HCT116 (cell line): Measurements from ENCODE around the gene MALT1. TPM values are rescaled to one million over a fixed set of nuclear protein-coding genes. Genes with fewer than 3 reads are reported as not detected.

Experiments used
- ATAC-seq: fragments of 200-7000 bp; cut with Tn5 transposase; 2 replicates; pipeline ENCODE4 v1.9.1; 2020; ENCODE audit warnings: mild to moderate bottlenecking, moderate library complexity
- BruUV-seq: library from RNA; stranded (reverse); fragments of 400-500 nt; replicated peaks from 2 replicates; lab custom pipeline; 2021; lab: Mats Ljungman, UMichigan
- CTCF ChIA-PET: fragments of 300-600 bp; sonication (Branson Sonifier 250); formaldehyde crosslinking; loops from one replicate; lab custom pipeline; 2021; ENCODE audit warnings: antibody characterized with exemption; lab: Charles Lee
- POLR2A ChIA-PET: fragments of 300-600, 350-600 bp; sonication (Branson Sonifier 250); formaldehyde crosslinking; loops from one replicate; lab custom pipeline; 2021; ENCODE audit warnings: antibody characterized with exemption; lab: Charles Lee
- RAD21 ChIA-PET, 2 experiments: fragments of 300-600 bp; sonication (Branson Sonifier 250); formaldehyde crosslinking; loops; one replicate each; lab custom pipeline; 2023; ENCODE audit warnings: low total read pairs in 2 of 2; ENCODE audit not compliant: uncharacterized antibody in 2 of 2, unreplicated experiment in 2 of 2, low non-redundant PET in 1 of 2; lab: Charles Lee
- DNase-seq: peaks from one replicate; pipeline ENCODE4 v3.0.0-alpha.2; 2010; ENCODE audit warnings: low read depth, low spot score
- H2AFZ ChIP-seq: fragments of 200-600 bp; shearing (Covaris generic), sonication (generic); 2 replicates; pipeline ENCODE4 v1.6.1; 2017; ENCODE audit warnings: low read depth, mixed run types, mixed read lengths, antibody characterized with exemption, low read length; ENCODE audit not compliant: poor library complexity, severe bottlenecking
- H3K27ac ChIP-seq: 2 replicates; pipeline ENCODE4 v1.5.1; 2012; ENCODE audit warnings: low read depth, low read length
- H3K27me3 ChIP-seq: fragments of 200-600 bp; sonication (generic); 2 replicates; pipeline ENCODE4 v1.6.1; 2016; ENCODE audit warnings: mixed run types, low read length, mixed read lengths; ENCODE audit not compliant: insufficient read depth
- H3K36me3 ChIP-seq, 2 experiments: fragments of 200-500 bp in 1 of 2; fragments of 200-600 bp in 1 of 2; sonication (Bioruptor generic) in 1 of 2; sonication (generic) in 1 of 2; 2 replicates each; pipeline versions ENCODE4 v1.5.1 to v1.6.1; 2014 to 2016; ENCODE audit warnings: low read length in 2 of 2, inconsistent platforms in 1 of 2, mixed read lengths in 1 of 2, mixed run types in 1 of 2; ENCODE audit not compliant: insufficient read depth in 2 of 2, control insufficient read depth in 1 of 2
- H3K4me1 ChIP-seq, 2 experiments: fragments of 200-600 bp in 1 of 2; sonication (generic) in 1 of 2; 2 replicates each; pipeline versions ENCODE4 v1.5.1 to v1.6.1; 2012 to 2017; ENCODE audit warnings: low read length in 2 of 2, inconsistent platforms in 1 of 2, mild to moderate bottlenecking in 1 of 2, mixed read lengths in 1 of 2, mixed run types in 1 of 2, moderate library complexity in 1 of 2; ENCODE audit not compliant: insufficient read depth in 2 of 2, control insufficient read depth in 1 of 2
- H3K4me2 ChIP-seq: fragments of 200-600 bp; sonication (generic); 2 replicates; pipeline ENCODE4 v1.6.1; 2017; ENCODE audit warnings: mixed run types, low read length, mixed read lengths
- H3K4me3 ChIP-seq, 2 experiments: fragments of 200-600 bp in 1 of 2; sonication (generic) in 1 of 2; replicated peaks in 1 of 2; 2 replicates each; pipeline ENCODE4 v1.5.1; 2011 to 2016; ENCODE audit warnings: low read length in 2 of 2, control low read depth in 1 of 2, low read depth in 1 of 2, mild to moderate bottlenecking in 1 of 2, mixed read lengths in 1 of 2, mixed run types in 1 of 2
- H3K79me2 ChIP-seq: fragments of 200-600 bp; sonication (generic); 2 replicates; pipeline ENCODE4 v1.6.1; 2017; ENCODE audit warnings: mild to moderate bottlenecking, mixed run types, low read length, moderate library complexity, mixed read lengths; ENCODE audit not compliant: insufficient read depth
- H3K9ac ChIP-seq: fragments of 200-600 bp; sonication (generic); 2 replicates; pipeline ENCODE4 v1.6.1; 2016; ENCODE audit warnings: low read length, mixed read lengths
- H3K9me2 ChIP-seq: fragments of 200-600 bp; sonication (generic), shearing (Covaris generic); 2 replicates; pipeline ENCODE4 v1.6.1; 2017; ENCODE audit warnings: mixed run types, mild to moderate bottlenecking, moderate library complexity; ENCODE audit not compliant: insufficient read depth
- H3K9me3 ChIP-seq, 2 experiments: fragments of 200-500 bp in 1 of 2; fragments of 200-600 bp in 1 of 2; sonication (Bioruptor generic) in 1 of 2; sonication (generic) in 1 of 2; 2 replicates each; pipeline ENCODE4 v1.6.1; 2014 to 2017; ENCODE audit warnings: low read length in 2 of 2, mixed read lengths in 2 of 2, inconsistent platforms in 1 of 2, low read depth in 1 of 2, mild to moderate bottlenecking in 1 of 2, mixed run types in 1 of 2, moderate library complexity in 1 of 2; ENCODE audit not compliant: control insufficient read depth in 1 of 2, insufficient read depth in 1 of 2
- H4K20me1 ChIP-seq: fragments of 200-600 bp; sonication (generic), shearing (Covaris generic); 2 replicates; pipeline ENCODE4 v1.6.1; 2017; ENCODE audit warnings: mixed run types, mild to moderate bottlenecking, moderate library complexity; ENCODE audit not compliant: insufficient read depth
- CBX3 ChIP-seq: IDR thresholded peaks from 2 replicates; pipeline ENCODE4 v1.6.1; 2012; ENCODE audit warnings: low read depth
- ELF1 ChIP-seq: IDR thresholded peaks from 2 replicates; pipeline ENCODE4 v1.6.1; 2012; ENCODE audit warnings: low read depth, borderline replicate concordance
- SIN3A ChIP-seq: IDR thresholded peaks from 2 replicates; pipeline ENCODE4 v1.6.1; 2012; ENCODE audit warnings: low read depth
- SP1 ChIP-seq: IDR thresholded peaks from 2 replicates; pipeline ENCODE4 v1.6.1; 2012; ENCODE audit warnings: low read depth
- intact Hi-C: fragments of 100-400 bp; cut with micrococcal nuclease; formaldehyde crosslinking; loops from 2 replicates; pipeline ENCODE4 v1.10.0; 2022
- total RNA-seq: library from RNA; stranded (reverse); gene quantifications from one replicate; pipeline ENCODE4 v1.2.1, GENCODE V29; 2021; ENCODE audit not compliant: unreplicated experiment
- TF ChIP-seq, protein P1 (sequence below): IDR thresholded peaks from 2 replicates; pipeline ENCODE4 v1.6.1; 2012
- TF ChIP-seq, protein P2 (sequence below): IDR thresholded peaks from 2 replicates; pipeline ENCODE4 v1.6.1; 2011; ENCODE audit warnings: mild to moderate bottlenecking, low read length, moderate library complexity; ENCODE audit not compliant: insufficient replicate concordance; ENCODE audit errors: extremely low read depth

MALT1 gene
- total RNA-seq, 1 experiment from 2014 or later: 41.1 TPM

DNA sequence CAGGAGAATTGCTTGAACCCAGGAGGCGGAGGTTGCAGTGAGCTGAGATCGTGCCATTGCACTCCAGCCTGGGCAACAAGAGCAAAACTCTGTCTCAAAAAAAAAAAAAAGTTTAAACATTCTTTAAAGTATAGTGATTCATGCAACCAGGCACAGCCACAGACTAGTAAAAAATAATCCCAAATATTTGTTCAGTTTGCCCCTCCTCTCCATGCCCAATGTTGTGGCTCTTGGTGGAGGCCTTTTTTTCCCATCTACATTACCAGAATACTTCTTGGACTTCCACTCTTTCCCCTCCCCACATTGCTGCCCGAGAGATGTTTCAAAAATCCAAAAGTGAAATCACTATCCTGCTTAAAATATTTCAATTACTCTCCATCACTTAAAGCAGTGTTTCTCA lies 5.1 kb upstream of the MALT1 start (continued):
- TF ChIP-seq ELF1: no peak
- TF ChIP-seq, protein P1, sequence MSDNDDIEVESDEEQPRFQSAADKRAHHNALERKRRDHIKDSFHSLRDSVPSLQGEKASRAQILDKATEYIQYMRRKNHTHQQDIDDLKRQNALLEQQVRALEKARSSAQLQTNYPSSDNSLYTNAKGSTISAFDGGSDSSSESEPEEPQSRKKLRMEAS: no peak
- TF ChIP-seq, protein P2, sequence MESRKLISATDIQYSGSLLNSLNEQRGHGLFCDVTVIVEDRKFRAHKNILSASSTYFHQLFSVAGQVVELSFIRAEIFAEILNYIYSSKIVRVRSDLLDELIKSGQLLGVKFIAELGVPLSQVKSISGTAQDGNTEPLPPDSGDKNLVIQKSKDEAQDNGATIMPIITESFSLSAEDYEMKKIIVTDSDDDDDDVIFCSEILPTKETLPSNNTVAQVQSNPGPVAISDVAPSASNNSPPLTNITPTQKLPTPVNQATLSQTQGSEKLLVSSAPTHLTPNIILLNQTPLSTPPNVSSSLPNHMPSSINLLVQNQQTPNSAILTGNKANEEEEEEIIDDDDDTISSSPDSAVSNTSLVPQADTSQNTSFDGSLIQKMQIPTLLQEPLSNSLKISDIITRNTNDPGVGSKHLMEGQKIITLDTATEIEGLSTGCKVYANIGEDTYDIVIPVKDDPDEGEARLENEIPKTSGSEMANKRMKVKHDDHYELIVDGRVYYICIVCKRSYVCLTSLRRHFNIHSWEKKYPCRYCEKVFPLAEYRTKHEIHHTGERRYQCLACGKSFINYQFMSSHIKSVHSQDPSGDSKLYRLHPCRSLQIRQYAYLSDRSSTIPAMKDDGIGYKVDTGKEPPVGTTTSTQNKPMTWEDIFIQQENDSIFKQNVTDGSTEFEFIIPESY: no peak

DNA sequence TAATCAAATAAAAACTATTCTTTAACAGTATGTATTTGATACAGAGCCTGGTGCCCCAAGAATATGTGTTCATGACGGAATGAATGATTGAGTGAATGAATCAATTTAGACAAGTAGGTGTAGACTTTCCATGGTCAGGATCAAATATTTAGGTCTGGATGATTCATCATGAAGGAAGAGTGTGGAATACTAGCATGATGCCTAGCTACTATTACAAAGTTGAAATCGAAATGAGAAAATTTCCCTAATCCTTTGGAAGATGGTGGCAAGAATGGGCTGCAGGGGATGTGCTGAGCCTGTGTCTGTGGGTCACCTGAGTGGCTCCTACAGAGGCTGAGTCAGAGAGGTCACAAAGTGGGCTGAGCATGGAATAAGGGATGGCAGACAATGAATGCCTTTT lies 3.1 kb upstream of the MALT1 start:
- Histone ChIP-seq H3K79me2 (peaks cover 15% of the 10 kb centered on the region), H4K20me1 (no peaks in the 10 kb centered on the region), H3K36me3 (no peaks in the 10 kb centered on the region), H3K9me3 (no peaks in the 10 kb centered on the region), H3K4me2 (peak overlapping the region; percentile 92), H3K27ac (peak overlapping the region; percentile 80), H2AFZ (no peak overlapping the region), H3K27me3 (no peaks in the 10 kb centered on the region), H3K9ac (no peak overlapping the region), H3K4me1 (peaks cover 46 to 61% of the 10 kb centered on the region in 2 experiments), H3K9me2 (no peaks in the 10 kb centered on the region), H3K4me3 (0 out of 4 replicates have a peak overlapping the region, but pooled peaks of 1 of the 2 experiments have one; percentile 19)
- CTCF ChIA-PET: no interaction called here
- intact Hi-C loops: loop anchor here (5.0 kb wide), 1 partner anchor 56 kb away; no protein-coding TSS in a partner anchor
- POLR2A ChIA-PET: interaction anchor here (0.9 to 1.2 kb wide), 2 partner anchors 9 to 136 kb away, joined by 3 read pairs; no protein-coding TSS in a partner anchor
- no TSS peak for BruUV-seq
- RAD21 ChIA-PET: no interaction called here
- ATAC-seq (no peak), DNase-seq (peak; percentile 22)
- no peak for TF ChIP-seq CBX3
- no peak for TF ChIP-seq SIN3A
- TF ChIP-seq SP1: no peak
